Hepatocyte (in vitro differentiated cells): ENCODE results near the gene CDON.

Source experiments
- EZH2 ChIP-seq: fragments of 200-600 bp; sonication (generic); IDR thresholded peaks from 2 replicates; pipeline ENCODE4 v1.6.1; 2016; ENCODE audit warnings: antibody characterized with exemption, mild to moderate bottlenecking, borderline replicate concordance
- EZH2phosphoT487 ChIP-seq: fragments of 200-600 bp; sonication (generic); IDR thresholded peaks from one replicate; pipeline ENCODE4 v1.6.1; 2018; ENCODE audit warnings: antibody characterized with exemption, mild to moderate bottlenecking, low read depth, moderate library complexity; ENCODE audit not compliant: unreplicated experiment, severe bottlenecking
- TF ChIP-seq, protein P1 (sequence below): fragments of 200-600 bp; sonication (generic); IDR thresholded peaks from 2 replicates; pipeline ENCODE4 v1.5.1; 2016; ENCODE audit warnings: antibody characterized with exemption, mild to moderate bottlenecking; ENCODE audit not compliant: poor library complexity

DNA sequence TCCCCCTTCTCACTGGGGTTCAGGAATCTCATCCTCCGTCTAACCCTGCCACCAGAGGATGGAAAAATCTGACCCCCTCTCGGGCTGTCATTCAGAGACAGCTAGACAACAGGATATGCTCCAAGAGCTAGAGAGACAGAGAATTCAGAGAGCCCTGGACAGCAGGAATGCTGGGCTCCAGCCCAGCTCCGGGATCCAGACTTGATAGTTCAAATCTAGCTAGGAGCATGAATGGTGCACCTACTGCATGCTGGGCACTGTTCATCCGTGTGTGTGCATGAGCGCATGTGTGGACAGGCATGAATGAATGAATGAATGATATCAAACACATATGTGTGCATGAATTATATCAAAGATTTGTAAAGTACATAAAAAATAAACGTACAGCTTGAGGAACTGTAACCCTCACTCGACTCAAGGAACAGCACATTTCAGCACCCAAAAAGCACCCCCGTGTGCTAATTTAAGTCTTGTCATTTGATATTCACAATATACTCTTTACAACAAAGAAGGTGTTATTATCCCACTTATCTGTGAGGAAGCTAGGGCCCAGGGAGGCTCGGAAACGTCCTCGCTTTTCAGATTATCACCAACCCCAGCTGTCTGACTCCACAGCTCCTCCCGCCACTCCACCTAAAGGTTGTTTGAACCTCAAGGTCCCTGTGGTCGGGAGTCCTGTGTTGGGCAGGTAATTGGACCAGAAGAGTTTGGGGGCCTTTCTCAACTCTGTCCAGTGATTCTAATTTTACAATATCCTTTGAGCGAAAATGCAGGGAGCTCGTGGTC, 117.5 kb downstream of the CDON start:
- no peak for TF ChIP-seq EZH2
- TF ChIP-seq, protein P1, sequence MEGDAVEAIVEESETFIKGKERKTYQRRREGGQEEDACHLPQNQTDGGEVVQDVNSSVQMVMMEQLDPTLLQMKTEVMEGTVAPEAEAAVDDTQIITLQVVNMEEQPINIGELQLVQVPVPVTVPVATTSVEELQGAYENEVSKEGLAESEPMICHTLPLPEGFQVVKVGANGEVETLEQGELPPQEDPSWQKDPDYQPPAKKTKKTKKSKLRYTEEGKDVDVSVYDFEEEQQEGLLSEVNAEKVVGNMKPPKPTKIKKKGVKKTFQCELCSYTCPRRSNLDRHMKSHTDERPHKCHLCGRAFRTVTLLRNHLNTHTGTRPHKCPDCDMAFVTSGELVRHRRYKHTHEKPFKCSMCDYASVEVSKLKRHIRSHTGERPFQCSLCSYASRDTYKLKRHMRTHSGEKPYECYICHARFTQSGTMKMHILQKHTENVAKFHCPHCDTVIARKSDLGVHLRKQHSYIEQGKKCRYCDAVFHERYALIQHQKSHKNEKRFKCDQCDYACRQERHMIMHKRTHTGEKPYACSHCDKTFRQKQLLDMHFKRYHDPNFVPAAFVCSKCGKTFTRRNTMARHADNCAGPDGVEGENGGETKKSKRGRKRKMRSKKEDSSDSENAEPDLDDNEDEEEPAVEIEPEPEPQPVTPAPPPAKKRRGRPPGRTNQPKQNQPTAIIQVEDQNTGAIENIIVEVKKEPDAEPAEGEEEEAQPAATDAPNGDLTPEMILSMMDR, result no peak
- no peak for TF ChIP-seq EZH2phosphoT487
